Neural crest cell (in vitro differentiated cells): ENCODE results near the gene TATDN2. TPM values are rescaled to one million over a fixed set of nuclear protein-coding genes. Genes with fewer than 3 reads are reported as not detected.

ENCODE experiments used
- DNase-seq: peaks from one replicate; pipeline ENCODE4 v3.0.0; 2021; ENCODE audit warnings: low read depth, mixed read lengths, low spot score
- H3K27ac Mint-ChIP-seq: one replicate; pipeline ENCODE4 v1.8.0; 2021; ENCODE audit warnings: mild to moderate bottlenecking, mixed read lengths; ENCODE audit not compliant: unreplicated experiment
- H3K27me3 Mint-ChIP-seq: 2 replicates; pipeline ENCODE4 v1.8.0; 2021; ENCODE audit warnings: low read depth, mild to moderate bottlenecking, mixed read lengths
- H3K36me3 Mint-ChIP-seq: 2 replicates; pipeline ENCODE4 v1.8.0; 2021; ENCODE audit warnings: low read depth, mild to moderate bottlenecking, mixed read lengths
- H3K4me1 Mint-ChIP-seq: 2 replicates; pipeline ENCODE4 v1.8.0; 2021; ENCODE audit warnings: mixed read lengths
- H3K4me3 Mint-ChIP-seq: one replicate; pipeline ENCODE4 v1.8.0; 2021; ENCODE audit warnings: mild to moderate bottlenecking, mixed read lengths
- H3K9me3 Mint-ChIP-seq: 2 replicates; pipeline ENCODE4 v1.8.0; 2021; ENCODE audit warnings: mixed read lengths
- CTCF ChIP-seq: fragments of 200-600 bp; sonication (generic); conservative IDR thresholded peaks from 2 replicates; pipeline ENCODE4 v1.5.0; 2021; ENCODE audit warnings: antibody characterized with exemption, mild to moderate bottlenecking
- total RNA-seq: library from RNA; stranded (reverse); gene quantifications from 2 replicates; pipeline ENCODE4 v1.2.1, GENCODE V29; 2021

TATDN2 gene
- total RNA-seq, 1 donor from 2014 or later, result 40.5 TPM

- Mint-ChIP-seq H3K9me3 (peaks cover 16% of the 10 kb centered on the region), H3K4me1 (no peaks in the 10 kb centered on the region)
Observed at GRCh38 chr3:10242182-10243065, 5.8 kb upstream of the TATDN2 start.

GRCh38 chr3:10244009-10244408 is 4.2 kb upstream of the TATDN2 start:
- no peaks in the 10 kb centered on the region for H3K27me3 Mint-ChIP-seq
- DNase-seq, result no peak
- peaks cover 16% of the 10 kb centered on the region for H3K9me3 Mint-ChIP-seq
- TF ChIP-seq CTCF, result no peak
- no peak overlapping the region for H3K4me3 Mint-ChIP-seq
- peaks cover 10% of the 10 kb centered on the region for H3K4me1 Mint-ChIP-seq
- H3K36me3 Mint-ChIP-seq, result peaks cover 2% of the 10 kb centered on the region
- no peak overlapping the region for H3K27ac Mint-ChIP-seq

More at GRCh38 chr3:10242182-10243065, 5.8 kb upstream of the TATDN2 start:
- no peak overlapping the region for H3K27ac Mint-ChIP-seq
- DNase-seq, result no peak
- no peaks in the 10 kb centered on the region for H3K36me3 Mint-ChIP-seq
- no peak for TF ChIP-seq CTCF
- no peak overlapping the region for H3K4me3 Mint-ChIP-seq
- H3K27me3 Mint-ChIP-seq, result no peaks in the 10 kb centered on the region

- Mint-ChIP-seq H3K27me3 (no peaks in the 10 kb centered on the region), H3K9me3 (peaks cover 16% of the 10 kb centered on the region), H3K4me1 (peaks cover 20% of the 10 kb centered on the region), H3K4me3 (no peak overlapping the region), H3K36me3 (peaks cover 2% of the 10 kb centered on the region), H3K27ac (no peak overlapping the region)
- TF ChIP-seq CTCF, result no peak
- no peak for DNase-seq
Observed at GRCh38 chr3:10245081-10245712, 3.1 kb upstream of the TATDN2 start.

GRCh38 chr3:10247679-10248183 is 528 bp upstream of the TATDN2 start:
- no peak for DNase-seq
- no peak for TF ChIP-seq CTCF
- Mint-ChIP-seq H3K27me3 (no peaks in the 10 kb centered on the region), H3K27ac (no peak overlapping the region), H3K4me1 (peaks cover 34% of the 10 kb centered on the region), H3K4me3 (peak overlapping the region; percentile 83), H3K36me3 (peaks cover 8% of the 10 kb centered on the region), H3K9me3 (peaks cover 16% of the 10 kb centered on the region)

GRCh38 chr3:10248984-10249748 is 907 bp downstream of the TATDN2 start:
- H3K4me1 Mint-ChIP-seq, result peaks cover 34% of the 10 kb centered on the region
- peaks cover 17% of the 10 kb centered on the region for H3K36me3 Mint-ChIP-seq
- peak overlapping the region; percentile 96 for H3K4me3 Mint-ChIP-seq
- peak overlapping the region; percentile 86 for H3K27ac Mint-ChIP-seq
- DNase-seq, result peak; percentile 4
- no peaks in the 10 kb centered on the region for H3K27me3 Mint-ChIP-seq
- TF ChIP-seq CTCF, result no peak
- H3K9me3 Mint-ChIP-seq, result peaks cover 16% of the 10 kb centered on the region
